ENCODE results near the gene LBP. TPM values are rescaled to one million over a fixed set of nuclear protein-coding genes. Genes with fewer than 3 reads are reported as not detected.
"Not testable (repeated sequence)": the region's sequence is repeated elsewhere in the genome, so short reads cannot be mapped to it uniquely, and the experiment has no call there.

LBP gene
- total RNA-seq, 1 donor from 2014 or later: not detected

- TF ChIP-seq, protein P1, sequence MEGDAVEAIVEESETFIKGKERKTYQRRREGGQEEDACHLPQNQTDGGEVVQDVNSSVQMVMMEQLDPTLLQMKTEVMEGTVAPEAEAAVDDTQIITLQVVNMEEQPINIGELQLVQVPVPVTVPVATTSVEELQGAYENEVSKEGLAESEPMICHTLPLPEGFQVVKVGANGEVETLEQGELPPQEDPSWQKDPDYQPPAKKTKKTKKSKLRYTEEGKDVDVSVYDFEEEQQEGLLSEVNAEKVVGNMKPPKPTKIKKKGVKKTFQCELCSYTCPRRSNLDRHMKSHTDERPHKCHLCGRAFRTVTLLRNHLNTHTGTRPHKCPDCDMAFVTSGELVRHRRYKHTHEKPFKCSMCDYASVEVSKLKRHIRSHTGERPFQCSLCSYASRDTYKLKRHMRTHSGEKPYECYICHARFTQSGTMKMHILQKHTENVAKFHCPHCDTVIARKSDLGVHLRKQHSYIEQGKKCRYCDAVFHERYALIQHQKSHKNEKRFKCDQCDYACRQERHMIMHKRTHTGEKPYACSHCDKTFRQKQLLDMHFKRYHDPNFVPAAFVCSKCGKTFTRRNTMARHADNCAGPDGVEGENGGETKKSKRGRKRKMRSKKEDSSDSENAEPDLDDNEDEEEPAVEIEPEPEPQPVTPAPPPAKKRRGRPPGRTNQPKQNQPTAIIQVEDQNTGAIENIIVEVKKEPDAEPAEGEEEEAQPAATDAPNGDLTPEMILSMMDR (IDR thresholded peaks at IDR 0.05; ENCODE audit: partially characterized antibody, unreplicated experiment): no peak
- Mint-ChIP-seq H3K36me3 (ENCODE audit: unreplicated experiment) (no peaks in the 10 kb centered on the region), H3K27ac (ENCODE audit: unreplicated experiment) (no peak overlapping the region), H3K27me3 (ENCODE audit: unreplicated experiment) (peaks cover 3% of the 10 kb centered on the region), H3K9me3 (ENCODE audit: unreplicated experiment) (no peaks in the 10 kb centered on the region), H3K4me3 (ENCODE audit: unreplicated experiment) (no peak overlapping the region), H3K4me1 (ENCODE audit: low read depth, unreplicated experiment) (peaks cover 5% of the 10 kb centered on the region)
- no peak for DNase-seq
Observed at GRCh38 chr20:38387953-38388352, 41.7 kb downstream of the LBP start.

DNA sequence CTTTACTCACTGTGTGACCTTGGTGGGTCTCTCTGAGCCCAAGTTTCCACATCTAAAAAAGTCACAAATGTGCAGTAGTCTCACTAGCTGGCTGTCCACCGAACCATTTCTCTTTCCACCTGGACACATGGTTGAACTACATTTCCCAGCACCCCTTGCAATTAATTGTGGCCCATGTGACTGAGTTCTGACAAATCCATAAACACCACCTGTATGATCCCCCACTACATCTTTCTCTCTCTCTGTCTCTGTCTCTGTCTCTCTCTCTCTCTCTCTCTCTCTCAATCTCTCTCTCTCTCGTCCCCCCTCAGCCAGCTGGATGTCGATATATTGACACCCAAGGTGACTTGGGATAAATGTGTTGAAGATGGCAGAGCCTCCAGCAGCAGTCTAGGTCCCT lies 46.1 kb downstream of the LBP start:
- no peaks in the 10 kb centered on the region for H3K36me3 Mint-ChIP-seq (ENCODE audit: unreplicated experiment)
- TF ChIP-seq, protein P1 (IDR thresholded peaks at IDR 0.05; ENCODE audit: partially characterized antibody, unreplicated experiment): no peak
- H3K4me3 Mint-ChIP-seq (ENCODE audit: unreplicated experiment): no peak overlapping the region
- H3K4me1 Mint-ChIP-seq (ENCODE audit: low read depth, unreplicated experiment): peaks cover 5% of the 10 kb centered on the region
- DNase-seq: no peak
- no peaks in the 10 kb centered on the region for H3K9me3 Mint-ChIP-seq (ENCODE audit: unreplicated experiment)
- no peak overlapping the region for H3K27ac Mint-ChIP-seq (ENCODE audit: unreplicated experiment)
- H3K27me3 Mint-ChIP-seq (ENCODE audit: unreplicated experiment): peaks cover 4% of the 10 kb centered on the region

DNA sequence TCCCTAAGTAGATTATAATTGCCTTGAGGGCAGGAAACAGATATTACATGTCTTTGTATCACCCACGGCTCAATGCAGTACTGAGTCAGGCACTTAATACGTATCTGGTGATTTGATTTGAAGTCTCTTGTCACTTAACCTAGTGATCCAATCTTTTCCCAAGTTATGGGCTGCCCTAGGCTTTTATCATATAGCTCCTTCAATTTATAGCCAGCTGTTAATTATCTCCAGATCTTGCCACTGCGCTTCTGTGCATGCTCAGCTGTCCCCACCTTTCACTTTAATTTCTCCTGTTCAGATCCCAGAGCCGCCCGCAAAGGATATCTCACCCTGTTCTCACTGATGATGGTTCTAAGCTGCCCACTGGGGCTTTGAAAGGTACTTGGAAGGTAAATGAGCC lies 47.0 kb downstream of the LBP start:
- no peak for DNase-seq
- Mint-ChIP-seq H3K27ac (ENCODE audit: unreplicated experiment) (no peak overlapping the region), H3K4me1 (ENCODE audit: low read depth, unreplicated experiment) (peaks cover 5% of the 10 kb centered on the region), H3K27me3 (ENCODE audit: unreplicated experiment) (peaks cover 4% of the 10 kb centered on the region), H3K4me3 (ENCODE audit: unreplicated experiment) (no peak overlapping the region), H3K9me3 (ENCODE audit: unreplicated experiment) (no peaks in the 10 kb centered on the region), H3K36me3 (ENCODE audit: unreplicated experiment) (no peaks in the 10 kb centered on the region)
- TF ChIP-seq, protein P1 (IDR thresholded peaks at IDR 0.05; ENCODE audit: partially characterized antibody, unreplicated experiment): no peak

GRCh38 chr20:38395165-38395564 lies 48.9 kb downstream of the LBP start:
- Mint-ChIP-seq H3K4me1 (ENCODE audit: low read depth, unreplicated experiment) (no peaks in the 10 kb centered on the region), H3K27me3 (ENCODE audit: unreplicated experiment) (peaks cover 3% of the 10 kb centered on the region)

DNA sequence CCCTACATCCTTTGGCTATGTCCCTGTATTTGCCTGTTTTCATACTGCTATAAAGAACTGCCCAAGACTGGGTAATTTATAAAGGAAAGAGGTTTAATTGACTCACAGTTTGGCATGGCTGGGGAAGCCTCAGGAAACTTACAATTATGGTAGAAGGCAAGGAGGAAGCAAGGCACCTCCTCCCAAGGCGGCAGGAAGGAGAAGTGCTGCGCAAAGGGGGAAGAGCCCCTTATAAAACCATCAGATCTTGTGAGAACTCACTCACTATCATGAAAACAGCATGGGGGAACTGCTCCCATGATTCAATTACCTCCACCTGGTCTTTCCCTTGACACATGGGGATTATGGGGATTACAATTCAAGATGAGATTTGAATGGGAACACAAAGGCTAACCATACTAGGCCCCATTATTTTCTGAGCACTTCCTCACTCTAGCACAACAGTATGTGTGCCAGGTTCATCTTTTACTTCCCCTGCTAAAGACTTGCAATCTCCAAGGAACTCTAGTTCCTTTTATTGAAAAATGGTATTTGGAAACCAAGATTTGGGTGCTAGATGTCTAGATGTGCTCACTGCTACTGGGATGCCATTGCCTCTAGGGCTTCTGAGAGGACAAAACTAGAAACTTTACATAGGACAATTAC lies 49.6 kb downstream of the LBP start:
- not testable (repeated sequence) for H3K27me3 Mint-ChIP-seq (ENCODE audit: unreplicated experiment); H3K4me1 Mint-ChIP-seq (ENCODE audit: low read depth, unreplicated experiment); H3K27ac Mint-ChIP-seq (ENCODE audit: unreplicated experiment); H3K4me3 Mint-ChIP-seq (ENCODE audit: unreplicated experiment); H3K9me3 Mint-ChIP-seq (ENCODE audit: unreplicated experiment); DNase-seq; H3K36me3 Mint-ChIP-seq (ENCODE audit: unreplicated experiment)

More at GRCh38 chr20:38395165-38395564, 48.9 kb downstream of the LBP start:
- H3K36me3 Mint-ChIP-seq (ENCODE audit: unreplicated experiment): no peaks in the 10 kb centered on the region
- no peak overlapping the region for H3K4me3 Mint-ChIP-seq (ENCODE audit: unreplicated experiment)
- no peak for DNase-seq
- TF ChIP-seq, protein P1 (IDR thresholded peaks at IDR 0.05; ENCODE audit: partially characterized antibody, unreplicated experiment): no peak
- no peak overlapping the region for H3K27ac Mint-ChIP-seq (ENCODE audit: unreplicated experiment)
- H3K9me3 Mint-ChIP-seq (ENCODE audit: unreplicated experiment): no peaks in the 10 kb centered on the region
